OCI-LY3 (cell line): ENCODE results near the gene PDE4D.

Experiments used
- EZH2phosphoT487 ChIP-seq: fragments of 200-600 bp; shearing (Covaris generic); IDR thresholded peaks from 2 replicates; pipeline ENCODE4 v1.6.1; 2018; ENCODE audit warnings: antibody characterized with exemption, mixed run types, low read depth
- TF ChIP-seq, protein P1 (sequence below): fragments of 200-600, 300-600 bp; sonication (generic); IDR thresholded peaks from 2 replicates; pipeline ENCODE4 v1.5.1; 2014; ENCODE audit warnings: antibody characterized with exemption, low read length, low read depth

DNA sequence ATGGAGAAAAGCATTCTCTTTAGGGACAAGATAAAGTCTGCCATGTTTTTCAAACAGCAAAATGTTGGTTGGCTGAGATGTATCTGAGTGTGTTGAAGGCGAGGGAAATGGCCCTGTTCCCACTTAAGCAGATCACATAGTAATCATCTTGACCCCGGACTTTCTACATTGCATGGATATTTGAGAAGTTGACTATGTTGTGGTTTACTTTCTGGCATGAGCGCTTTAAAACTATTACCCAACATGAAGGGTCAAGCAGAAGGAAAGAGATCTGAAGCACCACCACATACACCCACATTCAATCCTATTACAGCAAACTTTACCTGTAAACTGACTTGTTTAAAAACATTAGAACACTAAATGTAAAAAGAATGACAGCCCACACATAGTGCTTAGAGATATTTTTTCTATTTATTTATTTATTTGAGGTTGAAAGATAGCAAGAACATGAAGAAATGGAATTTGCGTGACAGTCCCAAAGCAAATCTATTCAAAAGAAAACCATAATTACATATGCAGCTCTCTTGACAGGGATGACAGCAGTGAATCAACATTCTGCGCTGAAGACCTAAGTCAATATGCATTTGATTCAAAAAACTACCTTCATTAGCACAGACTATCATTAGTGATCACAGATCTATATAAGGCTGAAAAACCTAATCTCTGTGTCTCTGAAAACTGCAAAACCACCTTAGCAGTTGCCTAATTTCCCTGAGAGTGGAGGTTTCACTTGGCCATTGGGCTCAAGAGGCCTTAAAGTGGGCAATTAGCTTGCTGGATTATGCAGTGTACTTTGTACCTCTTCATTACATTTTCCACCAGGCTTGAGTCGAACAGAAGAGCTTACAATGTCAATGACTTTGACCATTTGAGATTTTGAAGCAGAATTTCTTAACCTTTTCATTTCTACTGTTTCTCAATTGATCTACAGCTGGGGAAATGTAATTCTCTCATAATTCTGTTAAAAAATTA is 195.0 kb downstream of the PDE4D start:
- TF ChIP-seq, protein P1, sequence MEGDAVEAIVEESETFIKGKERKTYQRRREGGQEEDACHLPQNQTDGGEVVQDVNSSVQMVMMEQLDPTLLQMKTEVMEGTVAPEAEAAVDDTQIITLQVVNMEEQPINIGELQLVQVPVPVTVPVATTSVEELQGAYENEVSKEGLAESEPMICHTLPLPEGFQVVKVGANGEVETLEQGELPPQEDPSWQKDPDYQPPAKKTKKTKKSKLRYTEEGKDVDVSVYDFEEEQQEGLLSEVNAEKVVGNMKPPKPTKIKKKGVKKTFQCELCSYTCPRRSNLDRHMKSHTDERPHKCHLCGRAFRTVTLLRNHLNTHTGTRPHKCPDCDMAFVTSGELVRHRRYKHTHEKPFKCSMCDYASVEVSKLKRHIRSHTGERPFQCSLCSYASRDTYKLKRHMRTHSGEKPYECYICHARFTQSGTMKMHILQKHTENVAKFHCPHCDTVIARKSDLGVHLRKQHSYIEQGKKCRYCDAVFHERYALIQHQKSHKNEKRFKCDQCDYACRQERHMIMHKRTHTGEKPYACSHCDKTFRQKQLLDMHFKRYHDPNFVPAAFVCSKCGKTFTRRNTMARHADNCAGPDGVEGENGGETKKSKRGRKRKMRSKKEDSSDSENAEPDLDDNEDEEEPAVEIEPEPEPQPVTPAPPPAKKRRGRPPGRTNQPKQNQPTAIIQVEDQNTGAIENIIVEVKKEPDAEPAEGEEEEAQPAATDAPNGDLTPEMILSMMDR: no peak
- TF ChIP-seq EZH2phosphoT487: no peak
